ENCODE measurements around the gene SNRNP200. TPM values are rescaled to one million over a fixed set of nuclear protein-coding genes. Genes with fewer than 3 reads are reported as not detected.

SNRNP200 gene
- total RNA-seq, 1 experiment from 2014 or later: 202 TPM

- Histone ChIP-seq H3K27ac (ENCODE audit: low read depth, low read length, poor library complexity, severe bottlenecking) (no peak overlapping the region), H3K27me3 (replicated peaks; ENCODE audit: insufficient read depth, low read depth, low read length, poor library complexity) (no peaks in the 10 kb centered on the region), H3K4me1 (ENCODE audit: insufficient read depth, low read length, poor library complexity, severe bottlenecking) (no peaks in the 10 kb centered on the region), H3K9me3 (ENCODE audit: low read depth, low read length, poor library complexity, severe bottlenecking) (no peaks in the 10 kb centered on the region), H3K36me3 (ENCODE audit: insufficient read depth, low read length, poor library complexity, severe bottlenecking) (peaks cover 58% of the 10 kb centered on the region), H3K4me3 (ENCODE audit: low read depth, low read length, poor library complexity, severe bottlenecking) (no peak overlapping the region)
- TF ChIP-seq EZH2 (IDR thresholded peaks at IDR 0.05; ENCODE audit: borderline replicate concordance, low read depth, low read length, poor library complexity, severe bottlenecking) (no peak), CTCF (conservative IDR thresholded peaks at IDR 0.05; ENCODE audit: low read depth, low read length) (no peak)
- CTCF ChIA-PET: no interaction called here
- intact Hi-C loops (cut with micrococcal nuclease; ENCODE audit: unreplicated experiment): no loop called here
- POLR2A ChIA-PET (ENCODE audit: low non-redundant PET): no interaction called here
- no peak for DNase-seq (ENCODE audit: low spot score)
- no TSS peak for BruUV-seq (replicated peaks)
These were observed 36.3 kb upstream of the SNRNP200 start for GRCh38 chr2:96341641-96342040.

- H3K27ac ChIP-seq (ENCODE audit: low read depth, low read length, poor library complexity, severe bottlenecking): no peak overlapping the region
- TF ChIP-seq CTCF (conservative IDR thresholded peaks at IDR 0.05; ENCODE audit: low read depth, low read length) (no peak), EZH2 (IDR thresholded peaks at IDR 0.05; ENCODE audit: borderline replicate concordance, low read depth, low read length, poor library complexity, severe bottlenecking) (no peak)
- intact Hi-C loops (cut with micrococcal nuclease; ENCODE audit: unreplicated experiment): no loop called here
These were observed 35.4 kb upstream of the SNRNP200 start for GRCh38 chr2:96340493-96341414.

GRCh38 chr2:96336873-96337272, 31.5 kb upstream of the SNRNP200 start:
- no TSS peak for BruUV-seq (replicated peaks)
- H3K9me3 ChIP-seq (ENCODE audit: low read depth, low read length, poor library complexity, severe bottlenecking): no peaks in the 10 kb centered on the region
- TF ChIP-seq CTCF (conservative IDR thresholded peaks at IDR 0.05; ENCODE audit: low read depth, low read length): no peak
- TF ChIP-seq EZH2 (IDR thresholded peaks at IDR 0.05; ENCODE audit: borderline replicate concordance, low read depth, low read length, poor library complexity, severe bottlenecking): no peak
- DNase-seq (ENCODE audit: low spot score): no peak
- peak overlapping the region; percentile 80 for H3K4me3 ChIP-seq (ENCODE audit: low read depth, low read length, poor library complexity, severe bottlenecking)
- peak overlapping the region; percentile 86 for H3K27ac ChIP-seq (ENCODE audit: low read depth, low read length, poor library complexity, severe bottlenecking)
- intact Hi-C loops (cut with micrococcal nuclease; ENCODE audit: unreplicated experiment): no loop called here
- H3K27me3 ChIP-seq (replicated peaks; ENCODE audit: insufficient read depth, low read depth, low read length, poor library complexity): no peaks in the 10 kb centered on the region
- CTCF ChIA-PET: no interaction called here
- peaks cover 11% of the 10 kb centered on the region for H3K36me3 ChIP-seq (ENCODE audit: insufficient read depth, low read length, poor library complexity, severe bottlenecking)
- POLR2A ChIA-PET (ENCODE audit: low non-redundant PET): interaction anchor here (0.5 kb wide), 1 partner anchor 36 kb away, joined by 4 read pairs; no protein-coding TSS in a partner anchor
- no peaks in the 10 kb centered on the region for H3K4me1 ChIP-seq (ENCODE audit: insufficient read depth, low read length, poor library complexity, severe bottlenecking)

More at GRCh38 chr2:96340493-96341414, 35.4 kb upstream of the SNRNP200 start:
- Histone ChIP-seq H3K9me3 (ENCODE audit: low read depth, low read length, poor library complexity, severe bottlenecking) (no peaks in the 10 kb centered on the region), H3K4me3 (ENCODE audit: low read depth, low read length, poor library complexity, severe bottlenecking) (no peak overlapping the region), H3K36me3 (ENCODE audit: insufficient read depth, low read length, poor library complexity, severe bottlenecking) (peaks cover 49% of the 10 kb centered on the region), H3K27me3 (replicated peaks; ENCODE audit: insufficient read depth, low read depth, low read length, poor library complexity) (no peaks in the 10 kb centered on the region), H3K4me1 (ENCODE audit: insufficient read depth, low read length, poor library complexity, severe bottlenecking) (no peaks in the 10 kb centered on the region)
- DNase-seq (ENCODE audit: low spot score): no peak
- ChIA-PET CTCF (no interaction called here), POLR2A (ENCODE audit: low non-redundant PET) (no interaction called here)
- no TSS peak for BruUV-seq (replicated peaks)
